HG03342 (cell line): ENCODE results near the gene SEL1L3.
"Not testable (repeated sequence)": the region's sequence is repeated elsewhere in the genome, so short reads cannot be mapped to it uniquely, and the experiment has no call there.

Source experiments
- ATAC-seq: cut with Tn5 transposase; IDR thresholded peaks from one replicate; pipeline ENCODE4 v1.9.1; 2021; ENCODE audit warnings: mild to moderate bottlenecking, moderate library complexity; ENCODE audit not compliant: unreplicated experiment

SEL1L3 gene

GRCh38 chr4:25862411-25863346, at the start of gene SEL1L3:
Gene SEL1L3 (minus strand): TSS chr4:25862988. CDS start chr4:25862836, 152 bp downstream.
- ATAC-seq, result peak; percentile 39

- no peak for ATAC-seq
Measured at GRCh38 chr4:25911356-25911755, 48.6 kb upstream of the SEL1L3 start.

GRCh38 chr4:25908491-25908901, 45.7 kb upstream of the SEL1L3 start:
- ATAC-seq, result no peak

GRCh38 chr4:25906113-25906512, 43.3 kb upstream of the SEL1L3 start:
- not testable (repeated sequence) for ATAC-seq

- ATAC-seq, result no peak
Measured at GRCh38 chr4:25905371-25905770, 42.6 kb upstream of the SEL1L3 start.

- peak; percentile 44 for ATAC-seq
Measured at GRCh38 chr4:25904748-25905082, 41.9 kb upstream of the SEL1L3 start.

GRCh38 chr4:25903900-25904747, 41.3 kb upstream of the SEL1L3 start:
- ATAC-seq, result peak; percentile 45

- ATAC-seq, result no peak
Measured at GRCh38 chr4:25901030-25901430, 38.2 kb upstream of the SEL1L3 start.

GRCh38 chr4:25900310-25900709, 37.5 kb upstream of the SEL1L3 start:
- ATAC-seq, result no peak

- no peak for ATAC-seq
Measured at GRCh38 chr4:25896776-25897539, 34.2 kb upstream of the SEL1L3 start.

- no peak for ATAC-seq
Measured at GRCh38 chr4:25892796-25893195, 30.0 kb upstream of the SEL1L3 start.

GRCh38 chr4:25890571-25891485, 28.0 kb upstream of the SEL1L3 start:
- ATAC-seq, result no peak

- ATAC-seq, result no peak
Measured at GRCh38 chr4:25889589-25890503, 27.1 kb upstream of the SEL1L3 start.

GRCh38 chr4:25888781-25889180, 26.0 kb upstream of the SEL1L3 start:
- no peak for ATAC-seq

GRCh38 chr4:25884031-25884782, 21.4 kb upstream of the SEL1L3 start:
- no peak for ATAC-seq

GRCh38 chr4:25883565-25883964, 20.8 kb upstream of the SEL1L3 start:
- no peak for ATAC-seq

- no peak for ATAC-seq
Measured at GRCh38 chr4:25882226-25882625, 19.4 kb upstream of the SEL1L3 start.

- no peak for ATAC-seq
Measured at GRCh38 chr4:25881193-25881592, 18.4 kb upstream of the SEL1L3 start.
